Measurements from ENCODE around the gene MLPH.

Gene MLPH

DNA sequence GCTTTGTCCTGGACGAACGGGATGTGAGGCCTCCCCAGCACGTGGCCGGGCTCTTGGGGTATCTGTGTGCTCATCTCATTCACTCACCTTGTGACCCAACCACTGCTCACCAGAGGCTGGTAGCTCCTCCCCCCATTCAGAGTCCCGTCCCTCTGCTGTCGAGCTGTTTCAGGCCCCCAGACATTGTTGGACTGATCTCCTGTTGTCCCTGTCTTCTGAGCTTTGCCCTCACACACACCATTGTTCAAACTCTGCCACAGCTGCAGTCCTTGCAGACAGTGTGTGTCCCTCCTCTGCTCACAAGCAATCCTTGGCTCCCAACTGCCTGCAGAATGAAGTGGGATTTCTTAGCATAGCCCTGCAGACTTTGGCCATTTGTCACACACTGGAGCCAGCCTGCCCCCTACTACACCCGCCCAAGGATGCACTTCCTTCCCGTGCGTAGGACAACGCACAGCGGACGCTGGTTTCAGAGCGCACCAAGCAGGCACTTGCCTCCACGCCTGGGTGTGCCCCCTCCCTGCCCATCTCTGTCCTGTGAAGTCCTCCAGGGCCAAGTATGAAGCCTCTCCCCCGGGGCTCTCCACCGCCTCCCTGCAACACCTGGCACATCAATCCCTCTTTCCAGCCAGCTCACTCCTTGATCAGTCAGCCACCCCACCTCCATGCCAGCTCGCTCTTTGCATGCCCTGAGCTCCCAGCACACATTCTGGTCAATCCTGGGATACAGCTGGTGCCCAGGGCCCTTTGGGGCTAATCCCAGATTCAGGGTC lies 62.8 kb downstream of the MLPH start:
- DNase-seq (ENCODE audit: low read depth in 2 of 2): no peak
- TF ChIP-seq, protein P1, sequence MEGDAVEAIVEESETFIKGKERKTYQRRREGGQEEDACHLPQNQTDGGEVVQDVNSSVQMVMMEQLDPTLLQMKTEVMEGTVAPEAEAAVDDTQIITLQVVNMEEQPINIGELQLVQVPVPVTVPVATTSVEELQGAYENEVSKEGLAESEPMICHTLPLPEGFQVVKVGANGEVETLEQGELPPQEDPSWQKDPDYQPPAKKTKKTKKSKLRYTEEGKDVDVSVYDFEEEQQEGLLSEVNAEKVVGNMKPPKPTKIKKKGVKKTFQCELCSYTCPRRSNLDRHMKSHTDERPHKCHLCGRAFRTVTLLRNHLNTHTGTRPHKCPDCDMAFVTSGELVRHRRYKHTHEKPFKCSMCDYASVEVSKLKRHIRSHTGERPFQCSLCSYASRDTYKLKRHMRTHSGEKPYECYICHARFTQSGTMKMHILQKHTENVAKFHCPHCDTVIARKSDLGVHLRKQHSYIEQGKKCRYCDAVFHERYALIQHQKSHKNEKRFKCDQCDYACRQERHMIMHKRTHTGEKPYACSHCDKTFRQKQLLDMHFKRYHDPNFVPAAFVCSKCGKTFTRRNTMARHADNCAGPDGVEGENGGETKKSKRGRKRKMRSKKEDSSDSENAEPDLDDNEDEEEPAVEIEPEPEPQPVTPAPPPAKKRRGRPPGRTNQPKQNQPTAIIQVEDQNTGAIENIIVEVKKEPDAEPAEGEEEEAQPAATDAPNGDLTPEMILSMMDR (IDR thresholded peaks at IDR 0.05; ENCODE audit: low read depth, low read length): no peak
- no peak overlapping the region for H3K4me3 ChIP-seq (replicated peaks in 1 of 2; ENCODE audit: low read depth in 2 of 2, low read length in 2 of 2)

DNA sequence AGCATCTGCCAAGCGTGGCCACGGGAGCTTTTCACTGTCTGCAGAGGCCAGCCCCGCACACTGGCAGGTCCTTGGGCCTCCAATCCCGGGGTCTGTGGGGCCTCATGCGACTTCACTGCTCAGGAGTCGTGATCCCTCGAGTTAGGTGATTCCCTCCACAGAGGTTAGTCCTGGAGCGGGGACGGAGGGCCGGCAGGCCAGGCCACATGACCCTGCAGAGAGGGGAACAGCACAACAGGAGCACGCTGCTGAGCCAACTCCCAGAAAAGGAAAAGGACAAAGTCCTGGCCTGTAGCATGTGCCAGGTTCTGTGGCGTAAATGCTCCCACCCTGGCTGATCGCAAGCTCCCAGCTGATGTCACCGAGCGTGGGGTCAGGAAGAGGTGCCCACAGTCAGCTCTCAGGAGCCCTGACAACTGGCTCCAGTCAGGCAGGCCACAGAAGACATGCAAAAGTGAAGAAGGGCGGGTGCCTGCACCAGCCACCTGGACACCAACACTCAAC lies 64.1 kb downstream of the MLPH start:
- H3K4me3 ChIP-seq (replicated peaks in 1 of 2; ENCODE audit: low read depth in 2 of 2, low read length in 2 of 2): no peak overlapping the region
- TF ChIP-seq, protein P1 (IDR thresholded peaks at IDR 0.05; ENCODE audit: low read depth, low read length): no peak
- no peak for DNase-seq (ENCODE audit: low read depth in 2 of 2)

DNA sequence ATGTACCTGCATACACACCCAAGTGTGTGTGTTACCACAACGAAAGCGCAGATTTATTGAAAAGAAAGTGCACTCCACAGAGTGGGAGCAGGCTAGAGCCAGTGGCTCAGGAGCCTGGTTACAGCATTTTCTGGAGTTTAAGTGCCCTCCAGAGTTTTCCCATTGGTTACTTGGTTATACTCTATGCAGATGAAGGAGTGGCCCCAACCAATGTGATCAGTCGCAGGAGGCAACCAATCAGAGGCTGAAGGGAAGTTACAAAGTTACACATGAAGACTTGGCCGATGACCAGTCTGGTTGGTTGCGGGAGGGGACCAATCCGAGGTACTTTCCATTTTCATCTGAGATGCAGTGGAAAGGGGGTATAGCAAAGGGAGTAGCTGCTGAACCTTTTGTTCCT lies 65.9 kb downstream of the MLPH start:
- no peak overlapping the region for H3K4me3 ChIP-seq (replicated peaks in 1 of 2; ENCODE audit: low read depth in 2 of 2, low read length in 2 of 2)
- no peak for DNase-seq (ENCODE audit: low read depth in 2 of 2)
- TF ChIP-seq, protein P1 (IDR thresholded peaks at IDR 0.05; ENCODE audit: low read depth, low read length): no peak

DNA sequence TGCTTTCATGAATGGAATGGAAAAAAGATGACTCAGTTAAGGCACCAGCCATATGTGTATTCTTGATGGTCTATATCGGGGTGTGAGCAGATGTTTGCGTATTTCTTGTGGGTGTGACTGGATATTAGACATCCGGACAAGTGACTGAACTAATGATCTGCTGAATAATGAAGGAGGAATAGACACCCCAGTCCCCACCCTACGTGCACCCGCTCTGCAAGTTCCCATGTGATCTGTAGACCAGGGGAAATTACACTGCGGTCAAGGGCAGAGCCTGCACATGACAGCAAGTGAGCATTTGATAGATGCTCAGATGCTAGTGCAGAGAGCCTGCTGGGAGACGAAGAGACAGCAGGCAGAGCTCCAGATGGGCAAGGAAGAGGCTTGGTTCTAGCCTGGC lies 66.9 kb downstream of the MLPH start:
- H3K4me3 ChIP-seq (replicated peaks in 1 of 2; ENCODE audit: low read depth in 2 of 2, low read length in 2 of 2): no peak overlapping the region
- no peak for DNase-seq (ENCODE audit: low read depth in 2 of 2)
- TF ChIP-seq, protein P1 (IDR thresholded peaks at IDR 0.05; ENCODE audit: low read depth, low read length): no peak

DNA sequence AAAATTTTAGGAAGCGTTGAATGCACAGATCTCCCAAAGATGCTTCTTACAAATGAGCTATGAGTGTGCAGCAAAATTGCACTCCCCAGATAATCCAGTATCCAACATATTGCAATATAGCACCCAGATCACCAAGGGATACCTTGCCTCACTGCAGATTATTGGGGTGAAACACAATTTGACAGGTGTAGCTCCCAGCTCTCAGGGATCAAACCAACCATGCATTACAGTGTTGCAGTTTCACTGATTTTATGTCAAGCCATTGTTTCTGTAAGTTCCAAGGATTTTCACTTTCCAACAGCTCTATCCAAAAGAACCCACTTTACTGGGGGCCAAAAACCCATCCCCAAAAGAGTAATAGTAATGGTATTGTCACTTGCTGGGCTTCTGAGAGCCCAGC lies 68.5 kb downstream of the MLPH start:
- TF ChIP-seq, protein P1 (IDR thresholded peaks at IDR 0.05; ENCODE audit: low read depth, low read length): no peak
- H3K4me3 ChIP-seq (replicated peaks in 1 of 2; ENCODE audit: low read depth in 2 of 2, low read length in 2 of 2): no peak overlapping the region
- no peak for DNase-seq (ENCODE audit: low read depth in 2 of 2)

DNA sequence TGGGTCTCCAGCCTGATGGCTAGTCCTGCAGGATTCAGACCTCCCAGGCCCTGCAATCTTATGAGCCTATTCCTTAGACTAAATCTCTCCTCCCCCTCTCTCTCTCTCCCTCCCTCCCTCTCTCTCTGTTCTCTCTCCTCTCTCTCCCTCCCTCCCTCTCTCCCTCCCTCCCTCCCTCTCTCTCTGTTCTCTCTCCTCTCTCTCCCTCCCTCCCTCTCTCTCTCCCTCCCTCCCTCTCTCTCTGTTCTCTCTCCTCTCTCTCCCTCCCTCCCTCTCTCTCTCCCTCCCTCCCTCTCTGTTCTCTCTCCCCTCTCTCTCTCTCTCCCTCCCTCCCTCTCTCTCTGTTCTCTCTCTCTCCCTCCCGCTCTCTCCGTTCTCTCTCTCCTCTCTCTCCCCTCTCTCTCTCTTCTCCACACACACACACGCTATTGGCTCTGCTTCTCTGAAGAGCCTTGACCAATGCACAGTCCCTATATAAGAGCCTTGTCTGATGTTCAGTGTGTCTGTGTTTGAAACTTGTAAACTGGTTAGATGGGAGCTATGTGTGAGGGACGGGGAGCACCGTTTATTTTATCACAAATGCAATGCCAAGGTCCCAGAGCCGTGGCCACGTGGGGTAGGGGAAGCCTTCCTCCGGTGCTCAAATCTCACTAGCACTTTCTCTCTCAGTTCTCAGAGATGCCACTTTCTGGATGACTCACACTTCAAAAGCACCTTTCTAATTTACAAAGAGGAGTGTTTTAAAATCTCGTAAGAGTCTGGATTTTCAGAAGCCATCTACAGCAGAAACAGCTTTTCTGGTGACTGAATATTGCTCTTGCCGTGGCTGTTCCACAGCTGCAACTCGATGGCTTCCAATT lies 70.0 kb downstream of the MLPH start:
- no peak for DNase-seq (ENCODE audit: low read depth in 2 of 2)
- H3K4me3 ChIP-seq (replicated peaks in 1 of 2; ENCODE audit: low read depth in 2 of 2, low read length in 2 of 2): no peak overlapping the region
- TF ChIP-seq, protein P1 (IDR thresholded peaks at IDR 0.05; ENCODE audit: low read depth, low read length): no peak

Data from cardiac fibroblast (primary cell).